Right lobe of liver (tissue), 4 donors: ENCODE results near the gene DGKH.

Experiments used
- CTCF ChIP-seq, 4 donors: fragments of 200-600 bp in 3 of 4; fragments of 450-650 bp in 1 of 4; IDR thresholded peaks; one replicate each; pipeline versions ENCODE4 v1.5.1 to v1.8.0; 2016 to 2022; ENCODE audit warnings: antibody characterized with exemption in 4 of 4, mild to moderate bottlenecking in 2 of 4
- POLR2A ChIP-seq: fragments of 450-650 bp; IDR thresholded peaks from one replicate; pipeline ENCODE4 v1.6.1; 2017; ENCODE audit warnings: antibody characterized with exemption, mild to moderate bottlenecking
- donor health status: DM: no; HTN: no; CAD: no.
- donor health status: DM: no; HTN: no; CAD: no.
- donor health status: DM: no; HTN: yes; CAD: no.

DNA sequence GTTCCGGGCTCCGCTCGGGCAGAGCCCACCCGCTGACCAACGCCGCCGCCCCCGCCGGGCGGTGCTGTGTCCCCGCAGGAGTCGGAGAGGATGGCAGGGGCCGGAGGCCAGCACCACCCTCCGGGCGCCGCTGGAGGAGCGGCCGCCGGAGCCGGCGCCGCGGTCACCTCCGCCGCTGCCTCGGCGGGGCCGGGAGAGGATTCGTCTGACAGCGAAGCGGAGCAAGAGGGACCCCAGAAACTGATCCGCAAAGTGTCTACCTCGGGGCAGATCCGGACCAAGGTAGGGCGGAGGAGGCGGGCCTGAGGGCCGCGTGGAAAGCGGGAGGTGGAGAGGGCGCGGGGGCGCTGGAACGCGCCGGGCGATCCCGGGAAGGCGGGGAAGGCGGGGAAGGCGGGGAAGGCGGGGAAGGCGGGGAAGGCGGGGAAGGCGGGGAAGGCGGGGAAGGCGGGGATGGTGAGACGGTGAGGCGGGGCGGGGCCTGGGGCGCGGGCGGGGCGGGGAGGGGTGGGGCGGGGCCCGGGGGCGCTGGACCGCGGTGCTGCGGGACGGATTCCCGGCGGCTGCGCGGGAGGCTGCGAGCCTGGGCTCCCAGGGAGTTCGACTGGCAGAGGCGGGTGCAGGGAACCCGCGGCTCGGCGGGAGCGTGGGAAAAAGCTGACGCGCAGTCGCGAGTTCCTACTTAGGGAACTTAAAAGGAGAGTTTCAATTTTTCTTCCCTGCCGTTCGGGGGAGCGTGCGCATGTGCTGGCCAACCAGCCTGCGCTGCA, 421 bp downstream of the DGKH start:
- TF ChIP-seq CTCF (IDR thresholded peaks at IDR 0.05), result peak; percentile 9 to 18 (median 16)
- no peak for TF ChIP-seq POLR2A
